Natural killer cell (primary cell): ENCODE results near the gene TSFM. TPM values are rescaled to one million over a fixed set of nuclear protein-coding genes. Genes with fewer than 3 reads are reported as not detected.
A peak's percentile ranks its signal among the peaks of the same experiment; 100 is the strongest.

Experiments used
- ATAC-seq, 3 donors: fragments of 150-1000 bp in 2 of 3; fragments of 200-7000 bp in 1 of 3; cut with Tn5 transposase; 1 replicate in 1 of 3; 2 replicates in 2 of 3; pipeline ENCODE4 v1.10.0; 2021; ENCODE audit warnings: mild to moderate bottlenecking in 2 of 3, moderate library complexity in 2 of 3
- DNase-seq, 2 donors: peaks; one replicate each; pipeline versions ENCODE4 v3.0.0 to v3.0.0-alpha.2; 2013 to 2021; ENCODE audit warnings: mixed read lengths in 1 of 2
- H3K27ac ChIP-seq: one replicate; pipeline ENCODE4 v1.5.1; 2013; ENCODE audit warnings: mild to moderate bottlenecking, low read length
- H3K27me3 ChIP-seq: one replicate; pipeline ENCODE4 v1.6.1; 2013; ENCODE audit warnings: low read length; ENCODE audit not compliant: control insufficient read depth, insufficient read depth
- H3K36me3 ChIP-seq: one replicate; pipeline ENCODE4 v1.6.1; 2013; ENCODE audit warnings: low read length; ENCODE audit not compliant: control insufficient read depth, insufficient read depth
- H3K4me1 ChIP-seq: one replicate; pipeline ENCODE4 v1.6.1; 2013; ENCODE audit warnings: low read length; ENCODE audit not compliant: control insufficient read depth, insufficient read depth
- H3K4me3 ChIP-seq: one replicate; pipeline ENCODE4 v1.5.1; 2013; ENCODE audit warnings: low read length
- H3K9me3 ChIP-seq: one replicate; pipeline ENCODE4 v1.6.1; 2013; ENCODE audit warnings: low read length; ENCODE audit not compliant: control insufficient read depth, insufficient read depth
- H3K27ac Mint-ChIP-seq, 2 donors: one replicate each; pipeline ENCODE4 v1.8.0; 2022; ENCODE audit warnings: mild to moderate bottlenecking in 2 of 2, mixed read lengths in 2 of 2, moderate library complexity in 1 of 2
- H3K27me3 Mint-ChIP-seq, 2 donors: one replicate each; pipeline ENCODE4 v1.8.0; 2022; ENCODE audit warnings: low read depth in 2 of 2, mixed read lengths in 2 of 2
- H3K36me3 Mint-ChIP-seq: one replicate; pipeline ENCODE4 v1.8.0; 2022; ENCODE audit warnings: mixed read lengths
- H3K4me1 Mint-ChIP-seq, 2 donors: one replicate each; pipeline ENCODE4 v1.8.0; 2022; ENCODE audit warnings: mixed read lengths in 2 of 2
- H3K4me3 Mint-ChIP-seq: one replicate; pipeline ENCODE4 v1.8.0; 2022; ENCODE audit warnings: mild to moderate bottlenecking, moderate library complexity, mixed read lengths
- H3K9me3 Mint-ChIP-seq, 2 donors: one replicate each; pipeline ENCODE4 v1.8.0; 2022; ENCODE audit warnings: mixed read lengths in 2 of 2
- CTCF ChIP-seq: fragments of 200-600 bp; IDR thresholded peaks from one replicate; pipeline ENCODE4 v1.8.0; 2022; ENCODE audit warnings: antibody characterized with exemption
- WGBS: methylation state at CpG from one replicate; pipeline ENCODE4 v1.1.7; 2013; ENCODE audit warnings: missing lambda C conversion rate; ENCODE audit not compliant: insufficient coverage; 5-methylcytosine and 5-hydroxymethylcytosine counted together
- intact Hi-C: fragments of 100-400 bp; cut with micrococcal nuclease; formaldehyde crosslinking; loops from one replicate; pipeline ENCODE4 v1.14.2; 2022
- total RNA-seq, 4 donors: library from RNA; stranded (reverse); fragments of 120-200 nt in 1 of 4; gene quantifications; one replicate each; pipeline versions ENCODE4 v1.2.3 to v1.2.4, GENCODE V29; 2013 to 2022

Gene TSFM
- total RNA-seq, 3 donors from 2014 or later (not counting 1 experiment from before 2014, with no cell fraction given) = 17.6 to 19.7 (median 17.7) TPM

GRCh38 chr12:57754411-57755193, 28.0 kb upstream of the TSFM start, which contains the start of gene MARCHF9:
TSS of gene MARCHF9 (plus strand) at chr12:57755103. CDS start at chr12:57755529, 426 bp downstream.
- Mint-ChIP-seq H3K9me3 (no peaks in the 10 kb centered on the region), H3K36me3 (no peaks in the 10 kb centered on the region), H3K4me1 (peaks cover 49 to 59% of the 10 kb centered on the region in 2 donors), H3K27me3 (no peaks in the 10 kb centered on the region), H3K4me3 (peak within 1 kb of the TSS; percentile 97), H3K27ac (peak within 1 kb of the TSS; percentile 91 to 92)
- no peak for TF ChIP-seq CTCF
- peak within 1 kb of the TSS; percentile 50 for H3K4me3 ChIP-seq
- H3K27me3 ChIP-seq = no peaks in the 10 kb centered on the region
- intact Hi-C loops = no loop called here
- peak; percentile 48 to 92 for DNase-seq
- WGBS = under 1% methylated on average over 36 of the region's 41 CpGs
- peaks cover 44% of the 10 kb centered on the region for H3K4me1 ChIP-seq
- peaks cover 12% of the 10 kb centered on the region for H3K36me3 ChIP-seq
- H3K27ac ChIP-seq = peak within 1 kb of the TSS; percentile 85
- no peaks in the 10 kb centered on the region for H3K9me3 ChIP-seq
- peak in 1 of 3 donors; percentile 9 for ATAC-seq

GRCh38 chr12:57755194-57755453, 27.5 kb upstream of the TSFM start:
- H3K36me3 ChIP-seq = peaks cover 12% of the 10 kb centered on the region
- Mint-ChIP-seq H3K9me3 (no peaks in the 10 kb centered on the region), H3K36me3 (no peaks in the 10 kb centered on the region), H3K27me3 (no peaks in the 10 kb centered on the region), H3K27ac (peak overlapping the region in 1 of 2 donors; percentile 91), H3K4me1 (peaks cover 52 to 62% of the 10 kb centered on the region in 2 donors), H3K4me3 (peak overlapping the region; percentile 97)
- no peaks in the 10 kb centered on the region for H3K27me3 ChIP-seq
- under 1% methylated on average over 33 of the region's 34 CpGs for WGBS
- no peaks in the 10 kb centered on the region for H3K9me3 ChIP-seq
- H3K4me3 ChIP-seq = no peak overlapping the region
- ATAC-seq (no peak), DNase-seq (no peak)
- H3K27ac ChIP-seq = no peak overlapping the region
- peaks cover 44% of the 10 kb centered on the region for H3K4me1 ChIP-seq
- no peak for TF ChIP-seq CTCF
- intact Hi-C loops = no loop called here

- TF ChIP-seq CTCF = no peak
- ATAC-seq = peak in 1 of 3 donors; percentile 9
Observed at GRCh38 chr12:57755454-57756372, 26.9 kb upstream of the TSFM start.

More at GRCh38 chr12:57755454-57756372, 26.9 kb upstream of the TSFM start:
- Mint-ChIP-seq H3K27me3 (no peaks in the 10 kb centered on the region), H3K4me1 (peaks cover 52 to 62% of the 10 kb centered on the region in 2 donors), H3K9me3 (no peaks in the 10 kb centered on the region), H3K4me3 (peak overlapping the region; percentile 91), H3K27ac (peak overlapping the region; percentile 67 to 85), H3K36me3 (no peaks in the 10 kb centered on the region)
- WGBS = under 1% methylated on average over 70 of the region's 76 CpGs
- no peaks in the 10 kb centered on the region for H3K9me3 ChIP-seq
- intact Hi-C loops = loop anchor here (1.0 to 2.0 kb wide), 2 partner anchors 27 to 149 kb away; partner anchors contain the start of gene TSFM
- DNase-seq = peak; percentile 46 to 70
- no peaks in the 10 kb centered on the region for H3K27me3 ChIP-seq
- peaks cover 12% of the 10 kb centered on the region for H3K36me3 ChIP-seq
- H3K4me1 ChIP-seq = peaks cover 44% of the 10 kb centered on the region
- peak overlapping the region; percentile 62 for H3K27ac ChIP-seq
- peak overlapping the region; percentile 50 for H3K4me3 ChIP-seq
